Raji (cell line): ENCODE measurements around the gene GPR84.

Source experiments
- POLR2A ChIP-seq: IDR thresholded peaks from 2 replicates; pipeline ENCODE4 v1.6.1; 2011; ENCODE audit warnings: low read depth, low read length, control low read depth; ENCODE audit not compliant: insufficient read depth

Gene GPR84

GRCh38 chr12:54356228-54356627 is 8.1 kb downstream of the GPR84 start:
- TF ChIP-seq POLR2A, result no peak

- TF ChIP-seq POLR2A, result no peak
These were observed 9.0 kb downstream of the GPR84 start for GRCh38 chr12:54355104-54355815.

GRCh38 chr12:54352891-54353874 is 11.1 kb downstream of the GPR84 start:
- TF ChIP-seq POLR2A, result no peak

- TF ChIP-seq POLR2A, result no peak
These were observed 12.2 kb downstream of the GPR84 start for GRCh38 chr12:54352022-54352531.

GRCh38 chr12:54351341-54351740 is 12.9 kb downstream of the GPR84 start:
- no peak for TF ChIP-seq POLR2A

- no peak for TF ChIP-seq POLR2A
These were observed 13.5 kb downstream of the GPR84 start for GRCh38 chr12:54350743-54351142.

GRCh38 chr12:54349679-54350078 is 14.6 kb downstream of the GPR84 start:
- TF ChIP-seq POLR2A, result no peak

- TF ChIP-seq POLR2A, result no peak
These were observed 15.2 kb downstream of the GPR84 start for GRCh38 chr12:54349036-54349435.

- no peak for TF ChIP-seq POLR2A
These were observed 22.6 kb downstream of the GPR84 start for GRCh38 chr12:54341378-54342300.

GRCh38 chr12:54340846-54341245 is 23.4 kb downstream of the GPR84 start:
- TF ChIP-seq POLR2A, result no peak

GRCh38 chr12:54338698-54339296 is 25.5 kb downstream of the GPR84 start:
- TF ChIP-seq POLR2A, result no peak

- no peak for TF ChIP-seq POLR2A
These were observed 26.2 kb downstream of the GPR84 start for GRCh38 chr12:54337854-54338650.

- TF ChIP-seq POLR2A, result no peak
These were observed 26.9 kb downstream of the GPR84 start for GRCh38 chr12:54337280-54337842.

GRCh38 chr12:54333420-54334034 is 30.8 kb downstream of the GPR84 start:
- no peak for TF ChIP-seq POLR2A
